Measurements from ENCODE around the gene MAGI2. TPM values are rescaled to one million over a fixed set of nuclear protein-coding genes. Genes with fewer than 3 reads are reported as not detected.

Gene MAGI2
- total RNA-seq, 1 experiment from 2014 or later, result 0.52 TPM

DNA sequence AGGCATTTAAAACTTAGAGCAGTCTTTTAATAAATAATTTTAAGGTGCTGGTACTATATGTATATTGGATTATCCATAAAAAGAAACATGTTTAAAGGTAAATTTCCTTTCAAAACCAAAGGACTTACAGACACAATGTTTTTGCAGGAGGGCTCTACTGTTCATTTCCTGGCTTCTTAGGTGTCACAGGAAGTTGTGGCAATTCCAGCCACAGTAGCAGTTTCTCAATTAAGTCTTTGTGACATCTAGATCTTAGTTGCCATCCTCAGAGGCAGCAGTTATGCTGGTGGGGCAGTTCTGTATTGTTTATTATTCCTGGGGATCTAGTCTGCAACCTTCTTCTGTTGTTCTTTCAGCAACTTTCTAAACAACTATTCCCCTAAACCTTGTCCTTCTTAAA, 460.1 kb downstream of the MAGI2 start:
- BruUV-seq (replicated peaks), result no TSS peak
- no peaks in the 10 kb centered on the region for H3K27me3 Mint-ChIP-seq (ENCODE audit: unreplicated experiment)
- no peaks in the 10 kb centered on the region for H3K9me3 Mint-ChIP-seq (ENCODE audit: low read depth, unreplicated experiment)
- H3K4me1 Mint-ChIP-seq (ENCODE audit: low read depth, unreplicated experiment), result no peaks in the 10 kb centered on the region
- intact Hi-C loops (cut with micrococcal nuclease; ENCODE audit: unreplicated experiment), result no loop called here
- TF ChIP-seq, protein P1, sequence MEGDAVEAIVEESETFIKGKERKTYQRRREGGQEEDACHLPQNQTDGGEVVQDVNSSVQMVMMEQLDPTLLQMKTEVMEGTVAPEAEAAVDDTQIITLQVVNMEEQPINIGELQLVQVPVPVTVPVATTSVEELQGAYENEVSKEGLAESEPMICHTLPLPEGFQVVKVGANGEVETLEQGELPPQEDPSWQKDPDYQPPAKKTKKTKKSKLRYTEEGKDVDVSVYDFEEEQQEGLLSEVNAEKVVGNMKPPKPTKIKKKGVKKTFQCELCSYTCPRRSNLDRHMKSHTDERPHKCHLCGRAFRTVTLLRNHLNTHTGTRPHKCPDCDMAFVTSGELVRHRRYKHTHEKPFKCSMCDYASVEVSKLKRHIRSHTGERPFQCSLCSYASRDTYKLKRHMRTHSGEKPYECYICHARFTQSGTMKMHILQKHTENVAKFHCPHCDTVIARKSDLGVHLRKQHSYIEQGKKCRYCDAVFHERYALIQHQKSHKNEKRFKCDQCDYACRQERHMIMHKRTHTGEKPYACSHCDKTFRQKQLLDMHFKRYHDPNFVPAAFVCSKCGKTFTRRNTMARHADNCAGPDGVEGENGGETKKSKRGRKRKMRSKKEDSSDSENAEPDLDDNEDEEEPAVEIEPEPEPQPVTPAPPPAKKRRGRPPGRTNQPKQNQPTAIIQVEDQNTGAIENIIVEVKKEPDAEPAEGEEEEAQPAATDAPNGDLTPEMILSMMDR (IDR thresholded peaks at IDR 0.05; ENCODE audit: unreplicated experiment), result no peak
- H3K4me3 Mint-ChIP-seq (ENCODE audit: low read depth, unreplicated experiment), result no peak overlapping the region
- no peaks in the 10 kb centered on the region for H3K36me3 Mint-ChIP-seq (ENCODE audit: insufficient read depth, unreplicated experiment)
- no peak for DNase-seq
- CTCF ChIA-PET, result no interaction called here
- no peak overlapping the region for H3K27ac Mint-ChIP-seq (ENCODE audit: unreplicated experiment)

DNA sequence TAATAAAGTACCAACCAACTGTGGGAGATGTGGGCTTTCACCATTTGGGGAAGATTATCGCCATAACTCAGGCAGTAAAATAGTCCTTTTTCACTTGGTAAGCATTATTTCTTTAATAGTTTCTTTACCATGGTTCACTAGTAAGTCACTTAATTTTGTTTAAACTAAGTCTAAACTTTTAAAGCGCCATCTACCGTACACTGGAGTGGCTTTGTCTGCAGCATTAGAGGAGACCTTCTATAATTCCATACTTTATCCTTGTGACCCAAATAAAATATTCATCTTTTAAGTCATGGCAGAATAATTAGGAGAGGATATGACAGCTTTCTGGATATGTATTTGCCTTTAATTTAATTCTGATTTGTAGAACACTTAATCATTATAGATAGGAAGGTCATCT, 468.0 kb downstream of the MAGI2 start:
- BruUV-seq (replicated peaks), result no TSS peak
- H3K27ac Mint-ChIP-seq (ENCODE audit: unreplicated experiment), result no peak overlapping the region
- H3K9me3 Mint-ChIP-seq (ENCODE audit: low read depth, unreplicated experiment), result no peaks in the 10 kb centered on the region
- no peak for DNase-seq
- intact Hi-C loops (cut with micrococcal nuclease; ENCODE audit: unreplicated experiment), result no loop called here
- no peak overlapping the region for H3K4me3 Mint-ChIP-seq (ENCODE audit: low read depth, unreplicated experiment)
- no peaks in the 10 kb centered on the region for H3K36me3 Mint-ChIP-seq (ENCODE audit: insufficient read depth, unreplicated experiment)
- TF ChIP-seq, protein P1 (IDR thresholded peaks at IDR 0.05; ENCODE audit: unreplicated experiment), result no peak
- H3K27me3 Mint-ChIP-seq (ENCODE audit: unreplicated experiment), result no peaks in the 10 kb centered on the region
- no peaks in the 10 kb centered on the region for H3K4me1 Mint-ChIP-seq (ENCODE audit: low read depth, unreplicated experiment)
- CTCF ChIA-PET, result no interaction called here

DNA sequence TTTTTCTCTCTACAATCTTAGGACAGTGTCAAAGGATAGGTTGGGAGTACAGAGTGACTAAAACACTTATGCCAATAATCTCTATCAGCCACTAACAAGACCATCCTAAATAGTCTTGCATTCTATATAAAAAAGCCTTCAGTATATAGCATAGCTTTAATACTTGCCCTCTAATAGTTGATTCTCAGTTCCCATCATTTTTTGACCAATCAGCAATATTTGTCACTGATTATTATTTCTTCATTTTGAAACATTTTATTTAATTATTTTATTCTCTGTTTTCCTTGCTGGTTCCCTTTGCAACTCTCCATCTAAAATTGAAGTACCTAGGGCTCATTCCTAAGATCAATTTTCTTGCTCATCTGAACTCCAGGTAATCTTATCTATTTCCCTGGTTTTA, 470.0 kb downstream of the MAGI2 start:
- no peak overlapping the region for H3K27ac Mint-ChIP-seq (ENCODE audit: unreplicated experiment)
- CTCF ChIA-PET, result no interaction called here
- intact Hi-C loops (cut with micrococcal nuclease; ENCODE audit: unreplicated experiment), result no loop called here
- H3K4me3 Mint-ChIP-seq (ENCODE audit: low read depth, unreplicated experiment), result no peak overlapping the region
- no peaks in the 10 kb centered on the region for H3K4me1 Mint-ChIP-seq (ENCODE audit: low read depth, unreplicated experiment)
- no peaks in the 10 kb centered on the region for H3K36me3 Mint-ChIP-seq (ENCODE audit: insufficient read depth, unreplicated experiment)
- no peak for DNase-seq
- H3K27me3 Mint-ChIP-seq (ENCODE audit: unreplicated experiment), result no peaks in the 10 kb centered on the region
- peaks cover 1% of the 10 kb centered on the region for H3K9me3 Mint-ChIP-seq (ENCODE audit: low read depth, unreplicated experiment)
- TF ChIP-seq, protein P1 (IDR thresholded peaks at IDR 0.05; ENCODE audit: unreplicated experiment), result no peak
- no TSS peak for BruUV-seq (replicated peaks)

DNA sequence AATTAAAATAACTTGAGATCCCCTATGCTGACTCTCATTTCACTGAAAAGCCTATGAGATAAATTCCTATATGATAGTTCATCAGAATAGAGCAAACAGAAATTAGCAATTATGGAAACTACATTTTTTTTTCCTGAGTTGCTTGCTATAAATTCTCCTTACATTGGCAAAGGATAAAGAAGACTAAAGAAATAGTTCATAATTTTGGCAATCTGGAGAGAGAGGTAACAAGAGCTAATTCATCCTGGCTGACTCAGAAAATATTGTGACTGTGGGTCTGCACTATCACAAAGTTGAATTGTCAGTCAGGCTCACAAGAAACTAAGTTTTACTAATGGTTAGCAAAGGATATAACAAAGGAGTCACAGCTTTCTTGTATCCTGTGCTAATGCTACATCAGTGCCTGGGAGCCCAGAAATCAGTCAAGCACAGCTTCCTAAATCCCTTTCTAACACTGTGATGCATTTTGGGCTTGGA, 483.0 kb downstream of the MAGI2 start:
- CTCF ChIA-PET, result interaction anchor here (1.4 kb wide), 1 partner anchor 28 kb away, joined by 3 read pairs; no protein-coding TSS in a partner anchor
- H3K27ac Mint-ChIP-seq (ENCODE audit: unreplicated experiment), result no peak overlapping the region
- no TSS peak for BruUV-seq (replicated peaks)
- H3K27me3 Mint-ChIP-seq (ENCODE audit: unreplicated experiment), result no peaks in the 10 kb centered on the region
- H3K36me3 Mint-ChIP-seq (ENCODE audit: insufficient read depth, unreplicated experiment), result no peaks in the 10 kb centered on the region
- H3K4me3 Mint-ChIP-seq (ENCODE audit: low read depth, unreplicated experiment), result no peak overlapping the region
- H3K9me3 Mint-ChIP-seq (ENCODE audit: low read depth, unreplicated experiment), result no peaks in the 10 kb centered on the region
- intact Hi-C loops (cut with micrococcal nuclease; ENCODE audit: unreplicated experiment), result no loop called here
- TF ChIP-seq, protein P1 (IDR thresholded peaks at IDR 0.05; ENCODE audit: unreplicated experiment), result no peak
- no peaks in the 10 kb centered on the region for H3K4me1 Mint-ChIP-seq (ENCODE audit: low read depth, unreplicated experiment)
- DNase-seq, result no peak
